Fibroblast of lung (primary cell): ENCODE data around the gene CFAP107.

Source experiments
- EZH2 ChIP-seq: IDR thresholded peaks from 2 replicates; pipeline ENCODE4 v1.5.1; 2012; ENCODE audit warnings: low read length, control low read depth, mild to moderate bottlenecking; ENCODE audit errors: missing control alignments
- TF ChIP-seq, protein P1 (sequence below), 2 donors: IDR thresholded peaks in 1 of 2; conservative IDR thresholded peaks in 1 of 2; 1 replicate in 1 of 2; 2 replicates in 1 of 2; pipeline ENCODE4 v1.5.1; 2011 to 2012; ENCODE audit warnings: low read length in 2 of 2, control low read depth in 1 of 2, inconsistent platforms in 1 of 2, low read depth in 1 of 2, mild to moderate bottlenecking in 1 of 2

DNA sequence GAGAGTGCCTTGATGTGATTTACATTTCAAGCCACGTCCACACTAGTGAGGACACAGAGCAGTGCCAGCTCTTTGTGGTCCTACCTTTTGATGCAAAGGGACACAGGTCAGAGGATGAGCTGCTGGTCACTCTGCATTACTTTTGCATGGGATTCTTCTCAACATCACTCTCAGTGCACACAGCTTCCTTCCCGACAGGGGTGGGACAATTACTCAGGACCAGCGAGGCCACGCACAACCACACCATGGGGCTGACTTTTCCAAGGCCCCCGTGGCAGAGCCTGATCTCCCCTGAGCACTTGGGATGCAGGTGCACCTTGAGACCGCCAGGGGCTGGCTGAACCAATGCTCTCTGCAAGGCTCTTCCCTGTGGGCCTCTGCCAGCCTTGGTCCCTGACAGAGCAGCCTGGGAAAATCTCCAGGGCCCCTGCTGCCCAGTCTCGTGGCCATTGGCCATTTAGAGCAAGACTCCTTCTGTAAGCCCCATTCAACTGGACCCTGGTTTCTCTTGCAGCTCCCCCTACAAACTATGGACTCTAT, 14.3 kb downstream of the CFAP107 start:
- TF ChIP-seq, protein P1, sequence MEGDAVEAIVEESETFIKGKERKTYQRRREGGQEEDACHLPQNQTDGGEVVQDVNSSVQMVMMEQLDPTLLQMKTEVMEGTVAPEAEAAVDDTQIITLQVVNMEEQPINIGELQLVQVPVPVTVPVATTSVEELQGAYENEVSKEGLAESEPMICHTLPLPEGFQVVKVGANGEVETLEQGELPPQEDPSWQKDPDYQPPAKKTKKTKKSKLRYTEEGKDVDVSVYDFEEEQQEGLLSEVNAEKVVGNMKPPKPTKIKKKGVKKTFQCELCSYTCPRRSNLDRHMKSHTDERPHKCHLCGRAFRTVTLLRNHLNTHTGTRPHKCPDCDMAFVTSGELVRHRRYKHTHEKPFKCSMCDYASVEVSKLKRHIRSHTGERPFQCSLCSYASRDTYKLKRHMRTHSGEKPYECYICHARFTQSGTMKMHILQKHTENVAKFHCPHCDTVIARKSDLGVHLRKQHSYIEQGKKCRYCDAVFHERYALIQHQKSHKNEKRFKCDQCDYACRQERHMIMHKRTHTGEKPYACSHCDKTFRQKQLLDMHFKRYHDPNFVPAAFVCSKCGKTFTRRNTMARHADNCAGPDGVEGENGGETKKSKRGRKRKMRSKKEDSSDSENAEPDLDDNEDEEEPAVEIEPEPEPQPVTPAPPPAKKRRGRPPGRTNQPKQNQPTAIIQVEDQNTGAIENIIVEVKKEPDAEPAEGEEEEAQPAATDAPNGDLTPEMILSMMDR (conservative IDR thresholded peaks at IDR 0.05 in 1 of 2, IDR thresholded peaks at IDR 0.05 in 1 of 2; ENCODE audit: low read depth in 1 of 2, low read length in 2 of 2), result no peak
- TF ChIP-seq EZH2, result no peak
